ENCODE data around the gene ZNF142. TPM values are rescaled to one million over a fixed set of nuclear protein-coding genes. Genes with fewer than 3 reads are reported as not detected.

The ZNF142 gene
- total and polyA plus RNA-seq, 2 donors (not counting 1 experiment from before 2014, with no cell fraction given) = 4.3 to 7.3 TPM

GRCh38 chr2:218645126-218645525 lies 14.3 kb downstream of the ZNF142 start:
- Histone ChIP-seq H3K27ac (ENCODE audit: insufficient read depth, low read length) (peak overlapping the region; percentile 48), H4K20me1 (ENCODE audit: control insufficient read depth, extremely low read depth, insufficient read depth, low read length) (no peaks in the 10 kb centered on the region), H3K9me3 (ENCODE audit: control insufficient read depth, insufficient read depth, low read depth, low read length) (no peaks in the 10 kb centered on the region), H3K4me2 (ENCODE audit: extremely low read depth, insufficient read depth, low read length) (no peak overlapping the region), H3K9ac (ENCODE audit: insufficient read depth, low read length) (no peak overlapping the region), H3K27me3 (ENCODE audit: control insufficient read depth, insufficient read depth, low read length) (no peaks in the 10 kb centered on the region), H3K36me3 (ENCODE audit: control insufficient read depth, insufficient read depth, low read length) (peaks cover 19% of the 10 kb centered on the region), H3K4me1 (ENCODE audit: control insufficient read depth, extremely low read depth, insufficient read depth, low read length) (no peaks in the 10 kb centered on the region), H3K79me2 (ENCODE audit: control insufficient read depth, insufficient read depth, low read length) (no peaks in the 10 kb centered on the region), H3K4me3 (replicated peaks in 1 of 4; ENCODE audit: control extremely low read depth in 1 of 4, insufficient read depth in 1 of 4, low read depth in 3 of 4, low read length in 4 of 4) (no peak overlapping the region), H2AFZ (ENCODE audit: low read length) (no peak overlapping the region)
- TF ChIP-seq CTCF (conservative IDR thresholded peaks at IDR 0.05 in 1 of 2, IDR thresholded peaks at IDR 0.05 in 1 of 2; ENCODE audit: low read depth in 1 of 2, low read length in 2 of 2) (no peak), EZH2 (IDR thresholded peaks at IDR 0.05; ENCODE audit: low read length, missing control alignments) (no peak)
- DNase-seq (ENCODE audit: low read depth in 2 of 2) = peak; percentile 23 to 52

GRCh38 chr2:218644721-218645120 lies 14.7 kb downstream of the ZNF142 start:
- TF ChIP-seq EZH2 (IDR thresholded peaks at IDR 0.05; ENCODE audit: low read length, missing control alignments) (no peak), CTCF (conservative IDR thresholded peaks at IDR 0.05 in 1 of 2, IDR thresholded peaks at IDR 0.05 in 1 of 2; ENCODE audit: low read depth in 1 of 2, low read length in 2 of 2) (no peak)
- H3K4me3 ChIP-seq (replicated peaks in 1 of 4; ENCODE audit: control extremely low read depth in 1 of 4, insufficient read depth in 1 of 4, low read depth in 3 of 4, low read length in 4 of 4) = no peak overlapping the region
- H4K20me1 ChIP-seq (ENCODE audit: control insufficient read depth, extremely low read depth, insufficient read depth, low read length) = no peaks in the 10 kb centered on the region
- no peaks in the 10 kb centered on the region for H3K79me2 ChIP-seq (ENCODE audit: control insufficient read depth, insufficient read depth, low read length)
- H3K27me3 ChIP-seq (ENCODE audit: control insufficient read depth, insufficient read depth, low read length) = no peaks in the 10 kb centered on the region
- H3K27ac ChIP-seq (ENCODE audit: insufficient read depth, low read length) = peak overlapping the region; percentile 48
- H2AFZ ChIP-seq (ENCODE audit: low read length) = no peak overlapping the region
- H3K9me3 ChIP-seq (ENCODE audit: control insufficient read depth, insufficient read depth, low read depth, low read length) = no peaks in the 10 kb centered on the region
- H3K4me1 ChIP-seq (ENCODE audit: control insufficient read depth, extremely low read depth, insufficient read depth, low read length) = no peaks in the 10 kb centered on the region
- no peak overlapping the region for H3K4me2 ChIP-seq (ENCODE audit: extremely low read depth, insufficient read depth, low read length)
- H3K9ac ChIP-seq (ENCODE audit: insufficient read depth, low read length) = no peak overlapping the region
- DNase-seq (ENCODE audit: low read depth in 2 of 2) = no peak
- peaks cover 19% of the 10 kb centered on the region for H3K36me3 ChIP-seq (ENCODE audit: control insufficient read depth, insufficient read depth, low read length)

DNA sequence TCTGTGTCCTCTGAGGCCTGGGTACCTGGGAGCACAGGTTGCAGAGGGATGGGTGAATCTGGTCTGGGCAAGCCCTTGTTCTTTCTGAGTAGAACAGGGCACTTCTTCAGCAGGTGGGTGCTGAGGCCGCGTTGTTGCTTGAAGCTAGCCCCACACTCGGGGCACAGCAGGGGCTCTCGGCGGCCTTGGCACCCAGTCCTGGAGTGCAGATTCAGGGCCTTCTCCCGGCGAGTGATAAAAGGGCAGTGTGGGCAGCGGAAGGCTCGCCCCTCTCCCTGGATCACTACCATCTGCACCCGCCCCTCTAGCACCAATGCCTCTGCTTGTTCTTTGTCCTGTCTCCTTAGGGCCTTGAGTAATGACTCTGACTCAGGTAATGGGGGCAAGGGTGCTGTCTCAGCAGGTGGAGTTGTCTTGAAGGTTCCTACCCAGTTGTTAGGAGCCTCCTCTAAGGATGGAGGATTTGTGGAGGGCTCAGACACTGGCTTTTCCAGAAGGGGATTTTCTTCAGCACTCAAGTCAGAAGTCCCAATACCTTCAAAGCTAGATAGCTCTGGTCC lies 15.6 kb downstream of the ZNF142 start:
- peaks cover 19% of the 10 kb centered on the region for H3K36me3 ChIP-seq (ENCODE audit: control insufficient read depth, insufficient read depth, low read length)
- no peaks in the 10 kb centered on the region for H3K27me3 ChIP-seq (ENCODE audit: control insufficient read depth, insufficient read depth, low read length)
- no peaks in the 10 kb centered on the region for H3K79me2 ChIP-seq (ENCODE audit: control insufficient read depth, insufficient read depth, low read length)
- H3K4me2 ChIP-seq (ENCODE audit: extremely low read depth, insufficient read depth, low read length) = no peak overlapping the region
- no peak overlapping the region for H3K4me3 ChIP-seq (replicated peaks in 1 of 4; ENCODE audit: control extremely low read depth in 1 of 4, insufficient read depth in 1 of 4, low read depth in 3 of 4, low read length in 4 of 4)
- no peaks in the 10 kb centered on the region for H4K20me1 ChIP-seq (ENCODE audit: control insufficient read depth, extremely low read depth, insufficient read depth, low read length)
- no peak for DNase-seq (ENCODE audit: low read depth in 2 of 2)
- H3K9me3 ChIP-seq (ENCODE audit: control insufficient read depth, insufficient read depth, low read depth, low read length) = no peaks in the 10 kb centered on the region
- TF ChIP-seq CTCF (conservative IDR thresholded peaks at IDR 0.05 in 1 of 2, IDR thresholded peaks at IDR 0.05 in 1 of 2; ENCODE audit: low read depth in 1 of 2, low read length in 2 of 2) (no peak), EZH2 (IDR thresholded peaks at IDR 0.05; ENCODE audit: low read length, missing control alignments) (no peak)
- no peaks in the 10 kb centered on the region for H3K4me1 ChIP-seq (ENCODE audit: control insufficient read depth, extremely low read depth, insufficient read depth, low read length)
- H2AFZ ChIP-seq (ENCODE audit: low read length) = no peak overlapping the region
- H3K9ac ChIP-seq (ENCODE audit: insufficient read depth, low read length) = no peak overlapping the region
- H3K27ac ChIP-seq (ENCODE audit: insufficient read depth, low read length) = no peak overlapping the region

Data from fibroblast of lung (primary cell).